NCI-H2107 treated with DMSO at 0.1 percent for 48 hours (cell line): Measurements from ENCODE around the gene CCDC86.
"Not testable (repeated sequence)": the region's sequence is repeated elsewhere in the genome, so short reads cannot be mapped to it uniquely, and the experiment has no call there.

Experiments
- DNase-seq: peaks from one replicate; lab custom pipeline; 2025; ENCODE audit not compliant: unreplicated experiment; lab: John Stamatoyannopoulos, UW

The CCDC86 gene

GRCh38 chr11:60841797-60842667 lies at the start of gene CCDC86:
TSS of gene CCDC86 (plus strand) at chr11:60842113. CDS start at chr11:60842125, 12 bp downstream.
- peak; percentile 84 for DNase-seq

- no peak for DNase-seq
Measured at GRCh38 chr11:60792521-60792920, 49.4 kb upstream of the CCDC86 start.

GRCh38 chr11:60795291-60795690 lies 46.6 kb upstream of the CCDC86 start:
- DNase-seq = no peak

GRCh38 chr11:60797846-60798630 lies 43.9 kb upstream of the CCDC86 start:
- DNase-seq = no peak

- no peak for DNase-seq
Measured at GRCh38 chr11:60798631-60799030, 43.3 kb upstream of the CCDC86 start.

- DNase-seq = no peak
Measured at GRCh38 chr11:60801194-60801593, 40.7 kb upstream of the CCDC86 start.

- no peak for DNase-seq
Measured at GRCh38 chr11:60803273-60803936, 38.5 kb upstream of the CCDC86 start.

GRCh38 chr11:60809249-60809648 lies 32.7 kb upstream of the CCDC86 start:
- DNase-seq = no peak

GRCh38 chr11:60809691-60810090 lies 32.2 kb upstream of the CCDC86 start:
- DNase-seq = no peak

- DNase-seq = no peak
Measured at GRCh38 chr11:60810151-60810550, 31.8 kb upstream of the CCDC86 start.

GRCh38 chr11:60810569-60810968 lies 31.3 kb upstream of the CCDC86 start:
- no peak for DNase-seq

- DNase-seq = no peak
Measured at GRCh38 chr11:60813324-60813723, 28.6 kb upstream of the CCDC86 start.

- no peak for DNase-seq
Measured at GRCh38 chr11:60814112-60814511, 27.8 kb upstream of the CCDC86 start.

GRCh38 chr11:60816590-60817157 lies 25.2 kb upstream of the CCDC86 start:
- DNase-seq = no peak

GRCh38 chr11:60818057-60818456 lies 23.9 kb upstream of the CCDC86 start:
- no peak for DNase-seq

- no peak for DNase-seq
Measured at GRCh38 chr11:60821827-60822599, 19.9 kb upstream of the CCDC86 start.

- not testable (repeated sequence) for DNase-seq
Measured at GRCh38 chr11:60823745-60824306, 18.1 kb upstream of the CCDC86 start.

GRCh38 chr11:60825118-60825517 lies 16.8 kb upstream of the CCDC86 start:
- DNase-seq = no peak

- no peak for DNase-seq
Measured at GRCh38 chr11:60825790-60826189, 16.1 kb upstream of the CCDC86 start.

- DNase-seq = no peak
Measured at GRCh38 chr11:60830478-60831142, 11.3 kb upstream of the CCDC86 start.
